H9 (cell line): Measurements from ENCODE around the gene ANKDD1A. TPM values are rescaled to one million over a fixed set of nuclear protein-coding genes. Genes with fewer than 3 reads are reported as not detected.

Experiments
- DNase-seq: peaks from one replicate; pipeline ENCODE4 v3.0.0-alpha.2; 2017
- H2AFZ ChIP-seq: one replicate; pipeline ENCODE4 v1.6.1; 2013; ENCODE audit warnings: mild to moderate bottlenecking, low read length, control low read depth, moderate library complexity
- H2AK5ac ChIP-seq: 2 replicates; pipeline ENCODE4 v1.6.1; 2013; ENCODE audit warnings: low read length, control low read depth, mixed read lengths; ENCODE audit not compliant: insufficient read length
- H2BK120ac ChIP-seq: one replicate; pipeline ENCODE4 v1.6.1; 2013; ENCODE audit warnings: low read depth, mild to moderate bottlenecking, low read length, control low read depth, inconsistent platforms; ENCODE audit not compliant: poor library complexity, severe bottlenecking
- H2BK12ac ChIP-seq: 2 replicates; pipeline ENCODE4 v1.6.1; 2013; ENCODE audit warnings: low read length, control low read depth, mixed read lengths, low read depth; ENCODE audit not compliant: insufficient read length
- H2BK15ac ChIP-seq: 2 replicates; pipeline ENCODE4 v1.6.1; 2013; ENCODE audit warnings: low read depth, low read length, control low read depth
- H2BK20ac ChIP-seq: one replicate; pipeline ENCODE4 v1.6.1; 2013; ENCODE audit warnings: low read depth, mild to moderate bottlenecking, low read length, control low read depth, inconsistent platforms; ENCODE audit not compliant: poor library complexity, severe bottlenecking
- H2BK5ac ChIP-seq: 2 replicates; pipeline ENCODE4 v1.6.1; 2013; ENCODE audit warnings: low read length, control low read depth, mixed read lengths; ENCODE audit not compliant: insufficient read length
- H3K14ac ChIP-seq: 2 replicates; pipeline ENCODE4 v1.6.1; 2013; ENCODE audit warnings: low read length, control low read depth; ENCODE audit not compliant: insufficient read depth
- H3K18ac ChIP-seq: 2 replicates; pipeline ENCODE4 v1.6.1; 2013; ENCODE audit warnings: low read depth, mild to moderate bottlenecking, mixed read lengths, low read length, control low read depth; ENCODE audit not compliant: insufficient read length
- H3K23ac ChIP-seq: 2 replicates; pipeline ENCODE4 v1.6.1; 2013; ENCODE audit warnings: low read length, control low read depth, mixed read lengths, low read depth; ENCODE audit not compliant: insufficient read length
- H3K23me2 ChIP-seq: 2 replicates; pipeline ENCODE4 v1.6.1; 2013; ENCODE audit warnings: low read depth, mild to moderate bottlenecking, mixed read lengths, low read length, control low read depth; ENCODE audit not compliant: insufficient read length, poor library complexity, severe bottlenecking
- H3K27ac ChIP-seq: 2 replicates; pipeline ENCODE4 v1.5.1; 2013; ENCODE audit warnings: low read length, control low read depth, mixed read lengths, low read depth; ENCODE audit not compliant: insufficient read length
- H3K27me3 ChIP-seq: 2 replicates; pipeline ENCODE4 v1.6.1; 2013; ENCODE audit warnings: low read length, control low read depth, inconsistent platforms; ENCODE audit not compliant: insufficient read depth
- H3K4ac ChIP-seq: 2 replicates; pipeline ENCODE4 v1.6.1; 2013; ENCODE audit warnings: low read depth, mild to moderate bottlenecking, control low read depth, inconsistent platforms, low read length, moderate library complexity
- H3K4me1 ChIP-seq: 2 replicates; pipeline ENCODE4 v1.6.1; 2013; ENCODE audit warnings: low read length, control low read depth, inconsistent platforms; ENCODE audit not compliant: insufficient read depth
- H3K4me2 ChIP-seq: 2 replicates; pipeline ENCODE4 v1.6.1; 2013; ENCODE audit warnings: low read length, control low read depth, mixed read lengths; ENCODE audit not compliant: insufficient read length, insufficient read depth
- H3K56ac ChIP-seq: 2 replicates; pipeline ENCODE4 v1.6.1; 2013; ENCODE audit warnings: low read depth, mild to moderate bottlenecking, mixed read lengths, low read length, control low read depth; ENCODE audit not compliant: insufficient read length
- H3K79me1 ChIP-seq: 2 replicates; pipeline ENCODE4 v1.6.1; 2013; ENCODE audit warnings: low read depth, mild to moderate bottlenecking, moderate library complexity, low read length, control low read depth, inconsistent platforms; ENCODE audit not compliant: insufficient read depth, poor library complexity, severe bottlenecking
- H3K79me2 ChIP-seq: 2 replicates; pipeline ENCODE4 v1.6.1; 2013; ENCODE audit warnings: low read length, control low read depth, inconsistent platforms; ENCODE audit not compliant: insufficient read depth
- H3K9ac ChIP-seq: 2 replicates; pipeline ENCODE4 v1.6.1; 2013; ENCODE audit warnings: low read length, control low read depth, mixed read lengths; ENCODE audit not compliant: insufficient read length; ENCODE audit errors: extremely low read depth
- H3K9me3 ChIP-seq: one replicate; pipeline ENCODE4 v1.6.1; 2013; ENCODE audit warnings: low read depth, low read length, inconsistent platforms; ENCODE audit not compliant: control insufficient read depth
- H3T11ph ChIP-seq: one replicate; pipeline ENCODE4 v1.6.1; 2013; ENCODE audit warnings: mild to moderate bottlenecking, low read length, control low read depth, inconsistent platforms
- H4K20me1 ChIP-seq: one replicate; pipeline ENCODE4 v1.6.1; 2013; ENCODE audit not compliant: control insufficient read depth, insufficient read length, insufficient read depth
- H4K5ac ChIP-seq: 2 replicates; pipeline ENCODE4 v1.6.1; 2013; ENCODE audit warnings: low read depth, mild to moderate bottlenecking, mixed read lengths, low read length, control low read depth; ENCODE audit not compliant: insufficient read length
- H4K8ac ChIP-seq: replicated peaks from 2 replicates; pipeline ENCODE4 v1.6.1; 2013; ENCODE audit warnings: low read length, control low read depth, mixed read lengths, low read depth; ENCODE audit not compliant: insufficient read length
- H4K91ac ChIP-seq: 2 replicates; pipeline ENCODE4 v1.6.1; 2013; ENCODE audit warnings: low read depth, mild to moderate bottlenecking, moderate library complexity, mixed read lengths, low read length, control low read depth; ENCODE audit not compliant: insufficient read length
- H3K27ac Mint-ChIP-seq, 3 experiments: 2 replicates in 2 of 3; 3 replicates in 1 of 3; pipeline ENCODE4 v1.8.0; 2020 to 2021; ENCODE audit warnings: mixed read lengths in 3 of 3, mild to moderate bottlenecking in 1 of 3, moderate library complexity in 1 of 3
- H3K27me3 Mint-ChIP-seq: 2 replicates; pipeline ENCODE4 v1.8.0; 2021; ENCODE audit warnings: low read depth, mild to moderate bottlenecking, moderate library complexity, mixed read lengths
- H3K36me3 Mint-ChIP-seq, 3 experiments: 2 replicates in 2 of 3; 3 replicates in 1 of 3; pipeline ENCODE4 v1.8.0; 2020 to 2021; ENCODE audit warnings: low read depth in 3 of 3, mixed read lengths in 3 of 3; ENCODE audit not compliant: insufficient read depth in 1 of 3
- H3K4me1 Mint-ChIP-seq, 2 experiments: 2 replicates each; pipeline ENCODE4 v1.8.0; 2020; ENCODE audit warnings: mixed read lengths in 2 of 2
- H3K4me3 Mint-ChIP-seq, 2 experiments: 2 replicates in 1 of 2; 3 replicates in 1 of 2; pipeline ENCODE4 v1.8.0; 2020 to 2021; ENCODE audit warnings: mild to moderate bottlenecking in 2 of 2, mixed read lengths in 2 of 2, moderate library complexity in 1 of 2
- H3K9me3 Mint-ChIP-seq, 2 experiments: 2 replicates in 1 of 2; 3 replicates in 1 of 2; pipeline ENCODE4 v1.8.0; 2020; ENCODE audit warnings: mild to moderate bottlenecking in 2 of 2, mixed read lengths in 2 of 2, moderate library complexity in 1 of 2
- WGBS: extraction: QIAGEN DNeasy Blood & Tissue Kit; methylation state at CpG from one replicate; pipeline ENCODE4 v1.1.7; 2013; ENCODE audit warnings: missing lambda C conversion rate, low lambda C conversion rate, mixed read lengths; ENCODE audit not compliant: insufficient read length; ENCODE audit errors: extremely low coverage; 5-methylcytosine and 5-hydroxymethylcytosine counted together
- total RNA-seq: library from RNA; stranded (reverse); gene quantifications from 2 replicates; pipeline ENCODE4 v1.2.1, GENCODE V29; 2021
- TF ChIP-seq, protein P1 (sequence below): fragments of 200-600 bp; sonication (generic); conservative IDR thresholded peaks from 3 replicates; pipeline ENCODE4 v1.8.0; 2021; ENCODE audit warnings: antibody characterized with exemption, mild to moderate bottlenecking

ANKDD1A gene
- total RNA-seq, 1 experiment from 2014 or later: 3.7 TPM

- Histone ChIP-seq H2BK20ac (no peak overlapping the region), H3K56ac (no peak overlapping the region), H3K79me2 (no peaks in the 10 kb centered on the region), H3K23ac (no peak overlapping the region), H3K4ac (no peak overlapping the region), H3K18ac (no peak overlapping the region), H3K4me1 (no peaks in the 10 kb centered on the region), H2AFZ (no peak overlapping the region), H3K4me2 (no peak overlapping the region), H3K23me2 (peaks cover 3% of the 10 kb centered on the region), H2BK5ac (no peak overlapping the region), H3K27me3 (no peaks in the 10 kb centered on the region; the same call in 1 of the 2 replicates), H3K14ac (no peak overlapping the region), H2BK12ac (no peak overlapping the region), H3K79me1 (no peaks in the 10 kb centered on the region), H3K27ac (no peak overlapping the region), H2AK5ac (no peak overlapping the region), H3K9me3 (peaks cover 11% of the 10 kb centered on the region), H4K91ac (no peak overlapping the region), H3T11ph (no peak overlapping the region), H4K5ac (no peak overlapping the region), H3K9ac (no peak overlapping the region), H4K20me1 (no peaks in the 10 kb centered on the region), H2BK120ac (no peak overlapping the region), H4K8ac (no peak overlapping the region), H2BK15ac (no peak overlapping the region)
- no peak overlapping the region for H3K4me3 Mint-ChIP-seq
- peaks cover 23 to 31% of the 10 kb centered on the region in 2 experiments for H3K4me1 Mint-ChIP-seq
- H3K27ac Mint-ChIP-seq: no peak overlapping the region
- DNase-seq: no peak
- H3K27me3 Mint-ChIP-seq: peaks cover 6% of the 10 kb centered on the region
- TF ChIP-seq, protein P1, sequence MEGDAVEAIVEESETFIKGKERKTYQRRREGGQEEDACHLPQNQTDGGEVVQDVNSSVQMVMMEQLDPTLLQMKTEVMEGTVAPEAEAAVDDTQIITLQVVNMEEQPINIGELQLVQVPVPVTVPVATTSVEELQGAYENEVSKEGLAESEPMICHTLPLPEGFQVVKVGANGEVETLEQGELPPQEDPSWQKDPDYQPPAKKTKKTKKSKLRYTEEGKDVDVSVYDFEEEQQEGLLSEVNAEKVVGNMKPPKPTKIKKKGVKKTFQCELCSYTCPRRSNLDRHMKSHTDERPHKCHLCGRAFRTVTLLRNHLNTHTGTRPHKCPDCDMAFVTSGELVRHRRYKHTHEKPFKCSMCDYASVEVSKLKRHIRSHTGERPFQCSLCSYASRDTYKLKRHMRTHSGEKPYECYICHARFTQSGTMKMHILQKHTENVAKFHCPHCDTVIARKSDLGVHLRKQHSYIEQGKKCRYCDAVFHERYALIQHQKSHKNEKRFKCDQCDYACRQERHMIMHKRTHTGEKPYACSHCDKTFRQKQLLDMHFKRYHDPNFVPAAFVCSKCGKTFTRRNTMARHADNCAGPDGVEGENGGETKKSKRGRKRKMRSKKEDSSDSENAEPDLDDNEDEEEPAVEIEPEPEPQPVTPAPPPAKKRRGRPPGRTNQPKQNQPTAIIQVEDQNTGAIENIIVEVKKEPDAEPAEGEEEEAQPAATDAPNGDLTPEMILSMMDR: no peak
- WGBS: no CpG with 5 or more reads among the region's 5 CpGs
- H3K36me3 Mint-ChIP-seq: peaks cover 11 to 18% (median 14%) of the 10 kb centered on the region in 3 experiments
- peaks cover 20 to 22% of the 10 kb centered on the region in 2 experiments for H3K9me3 Mint-ChIP-seq
Observed at GRCh38 chr15:64901141-64901540, 10.6 kb upstream of the ANKDD1A start.
